Thymus (tissue), 11 donors: ENCODE results near the gene P2RY11. TPM values are rescaled to one million over a fixed set of nuclear protein-coding genes. Genes with fewer than 3 reads are reported as not detected.

Source experiments
- DNase-seq, 9 donors: peaks; one replicate each; pipeline ENCODE4 v3.0.0-alpha.2; 2013; ENCODE audit warnings: low spot score in 9 of 9, low read depth in 6 of 9, missing footprints in 1 of 9
- H3K27ac ChIP-seq, 2 donors: one replicate each; pipeline ENCODE4 v1.5.1; 2013; ENCODE audit warnings: control low read depth in 1 of 2, low read depth in 1 of 2, low read length in 1 of 2, mild to moderate bottlenecking in 1 of 2, moderate library complexity in 1 of 2
- H3K27me3 ChIP-seq, 2 donors: one replicate each; pipeline ENCODE4 v1.5.1; 2013; ENCODE audit warnings: low read length in 1 of 2; ENCODE audit not compliant: control insufficient read depth in 2 of 2, insufficient read depth in 1 of 2
- H3K36me3 ChIP-seq, 2 donors: one replicate each; pipeline ENCODE4 v1.5.1; 2013; ENCODE audit warnings: low read length in 1 of 2, mild to moderate bottlenecking in 1 of 2, moderate library complexity in 1 of 2; ENCODE audit not compliant: control insufficient read depth in 2 of 2, insufficient read depth in 2 of 2
- H3K4me1 ChIP-seq, 2 donors: one replicate each; pipeline ENCODE4 v1.5.1; 2013; ENCODE audit warnings: low read length in 2 of 2; ENCODE audit not compliant: control insufficient read depth in 2 of 2, insufficient read depth in 2 of 2
- H3K4me3 ChIP-seq, 2 donors: one replicate each; pipeline ENCODE4 v1.5.1; 2013; ENCODE audit warnings: low read length in 2 of 2, control low read depth in 1 of 2, mild to moderate bottlenecking in 1 of 2
- H3K9me3 ChIP-seq, 2 donors: one replicate each; pipeline ENCODE4 v1.5.1; 2013; ENCODE audit warnings: low read length in 1 of 2, mild to moderate bottlenecking in 1 of 2; ENCODE audit not compliant: control insufficient read depth in 2 of 2, insufficient read depth in 1 of 2
- WGBS: extraction: QIAGEN DNeasy Blood & Tissue Kit; methylation state at CpG from one replicate; pipeline ENCODE4 v1.1.7; 2013; 5-methylcytosine and 5-hydroxymethylcytosine counted together
- polyA plus RNA-seq: library from polyadenylated mRNA; stranded (reverse); fragments of 200-250 nt; gene quantifications from one replicate; pipeline ENCODE4 v1.2.3, GENCODE V29; 2013
- total RNA-seq: library from RNA; stranded (reverse); fragments of 120-200 nt; gene quantifications from one replicate; pipeline ENCODE4 v1.2.4, GENCODE V29; 2013
- donor health status: healthy.

The P2RY11 gene
- total and polyA plus RNA-seq, 2 donors: 5.6 to 14.5 TPM

GRCh38 chr19:10133596-10133995 lies 22.1 kb downstream of the P2RY11 start:
- 95% methylated on average over 11 of the region's 11 CpGs for WGBS
- H3K27me3 ChIP-seq: no peaks in the 10 kb centered on the region
- H3K4me1 ChIP-seq: no peaks in the 10 kb centered on the region
- H3K27ac ChIP-seq: no peak overlapping the region
- no peak overlapping the region for H3K4me3 ChIP-seq
- no peak for DNase-seq
- no peaks in the 10 kb centered on the region for H3K9me3 ChIP-seq
- peaks cover 89 to 93% of the 10 kb centered on the region in 2 donors for H3K36me3 ChIP-seq

GRCh38 chr19:10134040-10134439 lies 22.5 kb downstream of the P2RY11 start:
- H3K27me3 ChIP-seq: no peaks in the 10 kb centered on the region
- H3K36me3 ChIP-seq: peaks cover 93 to 94% of the 10 kb centered on the region in 2 donors
- H3K4me1 ChIP-seq: no peaks in the 10 kb centered on the region
- WGBS: 99% methylated on average over 9 of the region's 9 CpGs
- H3K4me3 ChIP-seq: no peak overlapping the region
- no peak overlapping the region for H3K27ac ChIP-seq
- DNase-seq: no peak
- H3K9me3 ChIP-seq: no peaks in the 10 kb centered on the region

- Histone ChIP-seq H3K4me3 (no peak overlapping the region), H3K27me3 (no peaks in the 10 kb centered on the region), H3K36me3 (peaks cover 91 to 93% of the 10 kb centered on the region in 2 donors), H3K27ac (peak overlapping the region in 1 of 2 donors; percentile 55), H3K4me1 (no peaks in the 10 kb centered on the region), H3K9me3 (no peaks in the 10 kb centered on the region)
- no peak for DNase-seq
- 98% methylated on average over 39 of the region's 39 CpGs for WGBS
Measured at GRCh38 chr19:10135551-10136334, 24.2 kb downstream of the P2RY11 start.

GRCh38 chr19:10136936-10137335 lies 25.4 kb downstream of the P2RY11 start:
- over 99% methylated on average over 14 of the region's 14 CpGs for WGBS
- Histone ChIP-seq H3K36me3 (peaks cover 93 to 96% of the 10 kb centered on the region in 2 donors), H3K4me1 (no peaks in the 10 kb centered on the region), H3K27ac (no peak overlapping the region), H3K9me3 (no peaks in the 10 kb centered on the region), H3K27me3 (no peaks in the 10 kb centered on the region), H3K4me3 (no peak overlapping the region)
- DNase-seq: no peak

- H3K36me3 ChIP-seq: peaks cover 96% of the 10 kb centered on the region in 2 donors
- DNase-seq: no peak
- WGBS: 98% methylated on average over 38 of the region's 38 CpGs
- no peaks in the 10 kb centered on the region for H3K27me3 ChIP-seq
- H3K4me1 ChIP-seq: peaks cover 0 to 7% of the 10 kb centered on the region in 2 donors
- no peak overlapping the region for H3K27ac ChIP-seq
- H3K9me3 ChIP-seq: no peaks in the 10 kb centered on the region
- H3K4me3 ChIP-seq: no peak overlapping the region
Measured at GRCh38 chr19:10137751-10138682, 26.5 kb downstream of the P2RY11 start.

- no peaks in the 10 kb centered on the region for H3K27me3 ChIP-seq
- peaks cover 0 to 10% of the 10 kb centered on the region in 2 donors for H3K4me1 ChIP-seq
- H3K4me3 ChIP-seq: no peak overlapping the region
- H3K27ac ChIP-seq: peak overlapping the region in 1 of 2 donors; percentile 39
- H3K9me3 ChIP-seq: no peaks in the 10 kb centered on the region
- 98% methylated on average over 27 of the region's 27 CpGs for WGBS
- no peak for DNase-seq
- peaks cover 95 to 96% of the 10 kb centered on the region in 2 donors for H3K36me3 ChIP-seq
Measured at GRCh38 chr19:10138879-10139795, 27.6 kb downstream of the P2RY11 start.

GRCh38 chr19:10139952-10140351 lies 28.5 kb downstream of the P2RY11 start:
- no peak overlapping the region for H3K27ac ChIP-seq
- peaks cover 0 to 10% of the 10 kb centered on the region in 2 donors for H3K4me1 ChIP-seq
- H3K27me3 ChIP-seq: no peaks in the 10 kb centered on the region
- WGBS: 98% methylated on average over 23 of the region's 23 CpGs
- peaks cover 95 to 97% of the 10 kb centered on the region in 2 donors for H3K36me3 ChIP-seq
- no peak overlapping the region for H3K4me3 ChIP-seq
- no peak for DNase-seq
- no peaks in the 10 kb centered on the region for H3K9me3 ChIP-seq

GRCh38 chr19:10141479-10141878 lies 30.0 kb downstream of the P2RY11 start:
- Histone ChIP-seq H3K27me3 (no peaks in the 10 kb centered on the region), H3K27ac (no peak overlapping the region), H3K9me3 (no peaks in the 10 kb centered on the region), H3K36me3 (peaks cover 95 to 98% of the 10 kb centered on the region in 2 donors), H3K4me1 (peaks cover 0 to 10% of the 10 kb centered on the region in 2 donors), H3K4me3 (no peak overlapping the region)
- DNase-seq: no peak
- 98% methylated on average over 13 of the region's 13 CpGs for WGBS
